Upper lobe of left lung (tissue), 4 donors: ENCODE results near the gene BAIAP2L2.

ENCODE experiments used
- CTCF ChIP-seq, 6 experiments: fragments of 450-650 bp in 4 of 6; fragments of 200-600 bp in 2 of 6; sonication (generic) in 2 of 6; IDR thresholded peaks; one replicate each; pipeline ENCODE4 v1.5.1; 2016 to 2019; ENCODE audit warnings: antibody characterized with exemption in 6 of 6
- POLR2A ChIP-seq, 4 donors: fragments of 450-650 bp; IDR thresholded peaks; one replicate each; pipeline ENCODE4 v1.5.1; 2016 to 2017; ENCODE audit warnings: antibody characterized with exemption in 4 of 4, mild to moderate bottlenecking in 2 of 4

- TF ChIP-seq POLR2A (IDR thresholded peaks at IDR 0.05) (no peak), CTCF (IDR thresholded peaks at IDR 0.05) (no peak)
Observed at GRCh38 chr22:38038890-38039812, 71.3 kb downstream of the BAIAP2L2 start.
